NCI-H510A (cell line): ENCODE measurements around the gene KCTD3.
A peak's percentile ranks its signal among the peaks of the same experiment; 100 is the strongest.

Experiments used
- DNase-seq: peaks from one replicate; lab custom pipeline; 2025; lab: John Stamatoyannopoulos, UW

Gene KCTD3

GRCh38 chr1:215606036-215606435 lies 38.9 kb downstream of the KCTD3 start:
- no peak for DNase-seq

GRCh38 chr1:215606564-215607168 lies 39.6 kb downstream of the KCTD3 start:
- DNase-seq = no peak

GRCh38 chr1:215607412-215607811 lies 40.3 kb downstream of the KCTD3 start:
- no peak for DNase-seq

- no peak for DNase-seq
Measured at GRCh38 chr1:215608646-215609045, 41.5 kb downstream of the KCTD3 start.

- no peak for DNase-seq
Measured at GRCh38 chr1:215612391-215612790, 45.3 kb downstream of the KCTD3 start.

GRCh38 chr1:215617979-215618378 lies 50.9 kb downstream of the KCTD3 start:
- DNase-seq = no peak

GRCh38 chr1:215623162-215623561 lies 56.1 kb downstream of the KCTD3 start:
- DNase-seq = no peak

- no peak for DNase-seq
Measured at GRCh38 chr1:215625949-215626348, 58.8 kb downstream of the KCTD3 start.

GRCh38 chr1:215631040-215631439 lies 63.9 kb downstream of the KCTD3 start:
- no peak for DNase-seq

- DNase-seq = peak; percentile 6
Measured at GRCh38 chr1:215631489-215631888, 64.4 kb downstream of the KCTD3 start.

GRCh38 chr1:215635827-215636226 lies 68.7 kb downstream of the KCTD3 start:
- no peak for DNase-seq

GRCh38 chr1:215636258-215636965 lies 69.3 kb downstream of the KCTD3 start:
- no peak for DNase-seq

- DNase-seq = no peak
Measured at GRCh38 chr1:215637041-215637573, 70.0 kb downstream of the KCTD3 start.

GRCh38 chr1:215640429-215641148 lies 73.5 kb downstream of the KCTD3 start:
- DNase-seq = no peak

- no peak for DNase-seq
Measured at GRCh38 chr1:215643592-215644321, 76.7 kb downstream of the KCTD3 start.

- no peak for DNase-seq
Measured at GRCh38 chr1:215645182-215645581, 78.1 kb downstream of the KCTD3 start.

- DNase-seq = no peak
Measured at GRCh38 chr1:215645861-215646260, 78.8 kb downstream of the KCTD3 start.

GRCh38 chr1:215647738-215648137 lies 80.6 kb downstream of the KCTD3 start:
- DNase-seq = no peak

GRCh38 chr1:215648957-215649356 lies 81.9 kb downstream of the KCTD3 start:
- DNase-seq = no peak

GRCh38 chr1:215650446-215651149 lies 83.5 kb downstream of the KCTD3 start:
- DNase-seq = no peak

- DNase-seq = no peak
Measured at GRCh38 chr1:215651867-215652266, 84.8 kb downstream of the KCTD3 start.

GRCh38 chr1:215652371-215652770 lies 85.3 kb downstream of the KCTD3 start:
- DNase-seq = no peak
